IMR-90 (cell line): Measurements from ENCODE around the gene GEMIN2. TPM values are rescaled to one million over a fixed set of nuclear protein-coding genes. Genes with fewer than 3 reads are reported as not detected.
A peak's percentile ranks its signal among the peaks of the same experiment; 100 is the strongest.

ENCODE experiments used
- ATAC-seq: fragments of 200-7000 bp; cut with Tn5 transposase; 2 replicates; pipeline ENCODE4 v1.9.1; 2020; ENCODE audit warnings: low read depth, mild to moderate bottlenecking, moderate library complexity
- BruUV-seq: library from RNA; stranded (reverse); fragments of 400-500 nt; replicated peaks from 2 replicates; lab custom pipeline; 2021; lab: Mats Ljungman, UMichigan
- CTCF ChIA-PET: fragments of 300-600 bp; formaldehyde crosslinking; extraction: SDS; loops from one replicate; lab custom pipeline; 2021; ENCODE audit warnings: antibody characterized with exemption; lab: Yijun Ruan, JAX
- POLR2A ChIA-PET: fragments of 300-600 bp; sonication (Branson Sonifier 250); formaldehyde crosslinking; loops from one replicate; lab custom pipeline; 2022; ENCODE audit warnings: antibody characterized with exemption; ENCODE audit not compliant: unreplicated experiment; lab: Charles Lee
- DNase-seq: peaks from one replicate; pipeline ENCODE4 v3.0.0; 2013
- H2AFZ ChIP-seq: replicated peaks from 2 replicates; pipeline ENCODE3; 2013; ENCODE audit warnings: low read length, mild to moderate bottlenecking; ENCODE audit not compliant: poor library complexity
- H2AK5ac ChIP-seq: 2 replicates; pipeline ENCODE4 v1.6.1; 2013; ENCODE audit warnings: low read depth, low read length, inconsistent platforms
- H2AK9ac ChIP-seq: replicated peaks from 2 replicates; pipeline ENCODE3; 2013; ENCODE audit warnings: mild to moderate bottlenecking, low read depth, low read length, moderate library complexity; ENCODE audit not compliant: poor library complexity
- H2BK120ac ChIP-seq: 2 replicates; pipeline ENCODE4 v1.6.1; 2013; ENCODE audit warnings: low read depth, low read length, inconsistent platforms
- H2BK15ac ChIP-seq: 3 replicates; pipeline ENCODE4 v1.6.1; 2013; ENCODE audit warnings: low read depth, low read length, inconsistent platforms
- H2BK20ac ChIP-seq: 2 replicates; pipeline ENCODE4 v1.6.1; 2013; ENCODE audit warnings: low read depth, mild to moderate bottlenecking, inconsistent platforms, low read length, moderate library complexity
- H2BK5ac ChIP-seq: 2 replicates; pipeline ENCODE4 v1.6.1; 2013; ENCODE audit warnings: mild to moderate bottlenecking, low read depth, low read length, inconsistent platforms; ENCODE audit not compliant: poor library complexity, severe bottlenecking
- H3K14ac ChIP-seq: replicated peaks from 2 replicates; pipeline ENCODE4 v1.6.1; 2013; ENCODE audit warnings: low read depth, low read length, inconsistent platforms
- H3K18ac ChIP-seq: 2 replicates; pipeline ENCODE4 v1.6.1; 2013; ENCODE audit warnings: low read depth, low read length, control low read depth
- H3K23ac ChIP-seq: 2 replicates; pipeline ENCODE4 v1.6.1; 2013; ENCODE audit warnings: low read depth, low read length, inconsistent platforms
- H3K27ac ChIP-seq: 2 replicates; pipeline ENCODE4 v1.5.1; 2013; ENCODE audit warnings: mild to moderate bottlenecking, control low read depth, low read length; ENCODE audit not compliant: insufficient read depth
- H3K27me3 ChIP-seq: 2 replicates; pipeline ENCODE4 v1.6.1; 2013; ENCODE audit warnings: low read length; ENCODE audit not compliant: control insufficient read depth, insufficient read depth
- H3K36me3 ChIP-seq: 2 replicates; pipeline ENCODE4 v1.6.1; 2013; ENCODE audit warnings: low read length, mixed read lengths; ENCODE audit not compliant: control insufficient read depth, insufficient read depth
- H3K4ac ChIP-seq: 2 replicates; pipeline ENCODE4 v1.6.1; 2013; ENCODE audit warnings: low read depth, low read length, inconsistent platforms
- H3K4me1 ChIP-seq: 2 replicates; pipeline ENCODE4 v1.6.1; 2013; ENCODE audit warnings: low read length, mixed read lengths; ENCODE audit not compliant: control insufficient read depth, insufficient read depth
- H3K4me2 ChIP-seq: 2 replicates; pipeline ENCODE4 v1.6.1; 2013; ENCODE audit warnings: low read depth, mild to moderate bottlenecking, control low read depth, low read length, moderate library complexity
- H3K4me3 ChIP-seq: 2 replicates; pipeline ENCODE4 v1.5.1; 2013; ENCODE audit warnings: low read depth, mild to moderate bottlenecking, control low read depth, low read length, moderate library complexity; ENCODE audit not compliant: insufficient read depth
- H3K56ac ChIP-seq: 2 replicates; pipeline ENCODE4 v1.6.1; 2013; ENCODE audit warnings: low read length, inconsistent platforms; ENCODE audit not compliant: insufficient read depth; ENCODE audit errors: extremely low read depth
- H3K79me1 ChIP-seq, 2 experiments: 2 replicates each; pipeline ENCODE4 v1.6.1; 2013; ENCODE audit warnings: low read length in 2 of 2, inconsistent platforms in 1 of 2, low read depth in 1 of 2
- H3K9ac ChIP-seq: 2 replicates; pipeline ENCODE4 v1.6.1; 2013; ENCODE audit warnings: low read depth, low read length, control low read depth
- H3K9me1 ChIP-seq: 2 replicates; pipeline ENCODE4 v1.6.1; 2013; ENCODE audit warnings: low read length, inconsistent platforms; ENCODE audit not compliant: insufficient read depth
- H3K9me3 ChIP-seq: 2 replicates; pipeline ENCODE4 v1.6.1; 2013; ENCODE audit warnings: low read length; ENCODE audit not compliant: control insufficient read depth, insufficient read depth
- H4K20me1 ChIP-seq: 2 replicates; pipeline ENCODE4 v1.6.1; 2013; ENCODE audit warnings: low read length, inconsistent platforms; ENCODE audit not compliant: insufficient read depth
- H4K5ac ChIP-seq: 2 replicates; pipeline ENCODE4 v1.6.1; 2013; ENCODE audit warnings: mild to moderate bottlenecking, low read depth, low read length, control low read depth
- H4K8ac ChIP-seq, 2 experiments: 2 replicates each; pipeline ENCODE4 v1.6.1; 2013; ENCODE audit warnings: low read depth in 2 of 2, low read length in 2 of 2, control low read depth in 1 of 2, inconsistent platforms in 1 of 2
- H4K91ac ChIP-seq: 2 replicates; pipeline ENCODE4 v1.6.1; 2013; ENCODE audit warnings: low read depth, low read length, inconsistent platforms; ENCODE audit not compliant: insufficient read depth
- CTCF ChIP-seq: conservative IDR thresholded peaks from 2 replicates; pipeline ENCODE4 v1.5.1; 2012; ENCODE audit warnings: mild to moderate bottlenecking, low read depth, low read length, improper control_type of control experiment
- POLR2A ChIP-seq: IDR thresholded peaks from 2 replicates; pipeline ENCODE4 v1.6.1; 2012; ENCODE audit warnings: mild to moderate bottlenecking, low read depth, low read length
- RAD21 ChIP-seq: IDR thresholded peaks from 2 replicates; pipeline ENCODE4 v1.6.1; 2012; ENCODE audit warnings: low read length, improper control_type of control experiment
- SMC3 ChIP-seq: fragments of 150-350 bp; IDR thresholded peaks from 2 replicates; pipeline ENCODE4 v1.6.1; 2016; ENCODE audit warnings: low read depth, mild to moderate bottlenecking, antibody characterized with exemption, low read length, moderate library complexity
- WGBS, 2 experiments: methylation state at CpG; one replicate each; pipeline versions ENCODE4 v1.1.5 to v1.1.7; 2013; ENCODE audit warnings: missing lambda C conversion rate in 2 of 2; ENCODE audit not compliant: insufficient read length in 1 of 2; ENCODE audit errors: extremely low coverage in 2 of 2; 5-methylcytosine and 5-hydroxymethylcytosine counted together
- dilution Hi-C: fragments of 300-500 bp; cut with HindIII; formaldehyde crosslinking; loops from one replicate; pipeline ENCODE4 v1.14.3; 2018; ENCODE audit warnings: low sequenced_read_pairs; ENCODE audit not compliant: unreplicated experiment
- in situ Hi-C: fragments of 300-500 bp; cut with MboI; formaldehyde crosslinking; loops from 3 replicates; pipeline ENCODE4 v1.14.3; 2019; ENCODE audit warnings: low sequenced_read_pairs, inconsistent platforms, mixed read lengths
- intact Hi-C: fragments of 100-400 bp; cut with micrococcal nuclease; formaldehyde crosslinking; loops from 2 replicates; pipeline ENCODE4 v1.10.0; 2022
- polyA plus RNA-seq, 3 experiments: library from polyadenylated mRNA; depleted of rRNA; stranded (reverse); fragments of >200 nt; gene quantifications; 2 replicates each; pipeline ENCODE4 v1.2.3, GENCODE V29; 2012; ENCODE audit warnings: low replicate concordance in 1 of 3
- total RNA-seq: library from RNA; depleted of rRNA; stranded (reverse); fragments of >200 nt; gene quantifications from 2 replicates; pipeline ENCODE4 v1.2.3, GENCODE V29; 2012

Gene GEMIN2
- total and polyA plus RNA-seq, 2 of the 4 experiments (the other 2 are of a cell fraction): 10.6 to 11.2 TPM

DNA sequence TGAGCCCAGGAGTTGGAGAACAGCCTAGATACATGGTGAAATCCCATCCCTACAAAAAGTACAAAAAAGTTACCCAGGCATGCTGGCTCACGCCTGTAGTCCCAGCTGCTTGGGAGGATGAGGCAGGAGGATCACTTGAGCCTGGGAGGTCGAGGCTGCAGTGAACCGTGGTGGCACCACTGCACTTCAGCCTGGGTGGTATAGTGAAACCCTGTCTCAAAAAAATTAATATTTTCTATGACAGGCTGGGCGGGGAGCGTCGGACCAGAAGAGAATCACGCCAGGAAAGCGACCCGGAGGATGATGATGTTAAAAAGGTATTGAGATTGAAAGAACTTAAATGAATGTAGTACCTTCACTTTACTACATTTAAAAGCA lies 63.0 kb downstream of the GEMIN2 start:
- no peak overlapping the region for H3K4me2 ChIP-seq
- ChIA-PET POLR2A (no interaction called here), CTCF (no interaction called here)
- H2BK15ac ChIP-seq: no peak overlapping the region
- H3K9me3 ChIP-seq: no peaks in the 10 kb centered on the region
- no peak overlapping the region for H3K4me3 ChIP-seq
- no peak overlapping the region for H2AFZ ChIP-seq
- no TSS peak for BruUV-seq
- H2BK5ac ChIP-seq: no peak overlapping the region
- peaks cover 25 to 46% of the 10 kb centered on the region in 2 experiments for H3K79me1 ChIP-seq
- no peak overlapping the region for H2BK120ac ChIP-seq
- H3K9me1 ChIP-seq: no peaks in the 10 kb centered on the region
- DNase-seq: no peak
- no peak overlapping the region for H4K8ac ChIP-seq
- ATAC-seq: no peak
- no peak overlapping the region for H2AK9ac ChIP-seq
- H3K14ac ChIP-seq: no peak overlapping the region
- no peak overlapping the region for H4K91ac ChIP-seq
- in situ Hi-C loops: no loop called here
- H3K4ac ChIP-seq: no peak overlapping the region
- H3K56ac ChIP-seq: no peak overlapping the region
- no peak overlapping the region for H4K5ac ChIP-seq
- peak overlapping the region; percentile 38 for H3K23ac ChIP-seq
- H2BK20ac ChIP-seq: no peak overlapping the region
- WGBS, 2 experiments: no CpG with 5 or more reads among the region's 9 CpGs
- no peak overlapping the region for H3K27ac ChIP-seq
- H3K27me3 ChIP-seq: no peaks in the 10 kb centered on the region
- H3K4me1 ChIP-seq: no peaks in the 10 kb centered on the region; the same call in 1 of the 2 replicates
- H3K18ac ChIP-seq: no peak overlapping the region
- no peak for TF ChIP-seq CTCF
- no peak for TF ChIP-seq SMC3
- TF ChIP-seq RAD21: no peak
- TF ChIP-seq POLR2A: no peak
- peaks cover 24% of the 10 kb centered on the region for H4K20me1 ChIP-seq
- no peak overlapping the region for H3K9ac ChIP-seq
- dilution Hi-C loops: no loop called here
- no peak overlapping the region for H2AK5ac ChIP-seq
- intact Hi-C loops: no loop called here
- peaks cover 34% of the 10 kb centered on the region for H3K36me3 ChIP-seq
